Kidney epithelial cell (primary cell): ENCODE measurements around the gene GRIN2B. TPM values are rescaled to one million over a fixed set of nuclear protein-coding genes. Genes with fewer than 3 reads are reported as not detected.

Experiments
- DNase-seq: peaks from one replicate; pipeline ENCODE4 v3.0.0-alpha.2; 2010; ENCODE audit warnings: low read depth
- H3K27me3 ChIP-seq: 2 replicates; pipeline ENCODE4 v1.6.0; 2011; ENCODE audit warnings: low read length; ENCODE audit not compliant: control insufficient read depth, insufficient read depth
- H3K36me3 ChIP-seq: 2 replicates; pipeline ENCODE4 v1.5.1; 2011; ENCODE audit warnings: low read length; ENCODE audit not compliant: control insufficient read depth, insufficient read depth
- H3K4me3 ChIP-seq: 2 replicates; pipeline ENCODE4 v1.5.1; 2011; ENCODE audit warnings: low read depth, mild to moderate bottlenecking, control low read depth, low read length
- CTCF ChIP-seq: IDR thresholded peaks from 2 replicates; pipeline ENCODE4 v1.5.1; 2011; ENCODE audit warnings: mild to moderate bottlenecking, moderate library complexity, low read length, control low read depth, inconsistent platforms; ENCODE audit not compliant: insufficient read depth, poor library complexity, severe bottlenecking
- total RNA-seq: library from RNA; depleted of rRNA; stranded (reverse); fragments of >200 nt; gene quantifications from 2 replicates; pipeline ENCODE4 v1.2.3, GENCODE V29; 2015

The GRIN2B gene
- total RNA-seq, 1 donor from 2014 or later: 0.04 TPM

GRCh38 chr12:13937735-13938134 lies 43.7 kb downstream of the GRIN2B start:
- no peaks in the 10 kb centered on the region for H3K36me3 ChIP-seq
- no peaks in the 10 kb centered on the region for H3K27me3 ChIP-seq
- no peak for DNase-seq
- TF ChIP-seq CTCF: no peak
- no peak overlapping the region for H3K4me3 ChIP-seq

GRCh38 chr12:13935169-13935568 lies 46.2 kb downstream of the GRIN2B start:
- no peak for DNase-seq
- Histone ChIP-seq H3K4me3 (no peak overlapping the region), H3K36me3 (no peaks in the 10 kb centered on the region), H3K27me3 (no peaks in the 10 kb centered on the region)
- TF ChIP-seq CTCF: no peak
